ENCODE measurements around the gene STEAP1B. TPM values are rescaled to one million over a fixed set of nuclear protein-coding genes. Genes with fewer than 3 reads are reported as not detected.

The STEAP1B gene
- total and polyA plus RNA-seq, 2 of the 4 experiments (the other 2 are of a cell fraction): 7.9 to 13.8 TPM

GRCh38 chr7:22427104-22427503 is 72.9 kb downstream of the STEAP1B start:
- H3K9me1 ChIP-seq (ENCODE audit: insufficient read depth, low read length): no peaks in the 10 kb centered on the region

More at GRCh38 chr7:22427104-22427503, 72.9 kb downstream of the STEAP1B start:
- no peak overlapping the region for H4K8ac ChIP-seq (ENCODE audit: low read depth in 2 of 2, low read length in 2 of 2)
- H2BK120ac ChIP-seq (ENCODE audit: low read depth, low read length): no peak overlapping the region
- no peaks in the 10 kb centered on the region for H3K9me3 ChIP-seq (ENCODE audit: control insufficient read depth, insufficient read depth, low read length)
- POLR2A ChIA-PET (ENCODE audit: unreplicated experiment): no interaction called here
- no peak overlapping the region for H2BK20ac ChIP-seq (ENCODE audit: low read depth, low read length)
- no peak overlapping the region for H3K18ac ChIP-seq (ENCODE audit: low read depth, low read length)
- no peak overlapping the region for H3K9ac ChIP-seq (ENCODE audit: low read depth, low read length)
- no peak overlapping the region for H4K91ac ChIP-seq (ENCODE audit: insufficient read depth, low read depth, low read length)
- no peak overlapping the region for H2AFZ ChIP-seq (replicated peaks; ENCODE audit: low read length, poor library complexity)
- intact Hi-C loops (cut with micrococcal nuclease) (no loop called here), dilution Hi-C loops (cut with HindIII; ENCODE audit: low sequenced_read_pairs, unreplicated experiment) (no loop called here), in situ Hi-C loops (cut with MboI; ENCODE audit: low sequenced_read_pairs) (no loop called here)
- no peaks in the 10 kb centered on the region for H3K79me1 ChIP-seq (ENCODE audit: low read depth in 1 of 2, low read length in 2 of 2)
- H2AK9ac ChIP-seq (replicated peaks; ENCODE audit: low read depth, low read length, poor library complexity): no peak overlapping the region
- 76% methylated on average over 3 of the region's 3 CpGs; no CpG with 5 or more reads in 1 of the 2 experiments for whole genome bisulfite sequencing, 2 experiments (ENCODE audit: extremely low coverage in 2 of 2, insufficient read length in 1 of 2)
- no peak overlapping the region for H2BK5ac ChIP-seq (ENCODE audit: low read depth, low read length, poor library complexity, severe bottlenecking)
- TF ChIP-seq SMC3 (IDR thresholded peaks at IDR 0.05; ENCODE audit: low read depth, low read length) (no peak), CEBPB (IDR thresholded peaks at IDR 0.05; ENCODE audit: low read depth, low read length) (no peak), USF2 (IDR thresholded peaks at IDR 0.05; ENCODE audit: low read depth, low read length) (no peak), BHLHE40 (IDR thresholded peaks at IDR 0.05; ENCODE audit: low read depth, low read length) (no peak), RFX5 (IDR thresholded peaks at IDR 0.05; ENCODE audit: low read depth, low read length) (no peak), CHD1 (IDR thresholded peaks at IDR 0.05; ENCODE audit: low read depth, low read length) (no peak), NFE2L2 (IDR thresholded peaks at IDR 0.05; ENCODE audit: low read depth, low read length) (no peak), MAFK (IDR thresholded peaks at IDR 0.05; ENCODE audit: low read depth, low read length) (no peak), RCOR1 (IDR thresholded peaks at IDR 0.05; ENCODE audit: insufficient replicate concordance, low read length) (no peak)
- no peaks in the 10 kb centered on the region for H3K36me3 ChIP-seq (ENCODE audit: control insufficient read depth, insufficient read depth, low read length)
- no peak overlapping the region for H3K14ac ChIP-seq (replicated peaks; ENCODE audit: low read depth, low read length)
- H3K4me1 ChIP-seq (ENCODE audit: control insufficient read depth, insufficient read depth, low read length): no peaks in the 10 kb centered on the region
- H4K5ac ChIP-seq (ENCODE audit: low read depth, low read length): no peak overlapping the region
- DNase-seq (no peak), ATAC-seq (ENCODE audit: low read depth) (no peak)
- no peak overlapping the region for H3K4me2 ChIP-seq (ENCODE audit: low read depth, low read length)
- no peak overlapping the region for H3K27ac ChIP-seq (ENCODE audit: insufficient read depth, low read length)
- no peak overlapping the region for H3K23ac ChIP-seq (ENCODE audit: low read depth, low read length)
- BruUV-seq (replicated peaks): no TSS peak
- CTCF ChIA-PET: no interaction called here
- H3K27me3 ChIP-seq (ENCODE audit: control insufficient read depth, insufficient read depth, low read length): no peaks in the 10 kb centered on the region
- no peak overlapping the region for H3K4ac ChIP-seq (ENCODE audit: low read depth, low read length)
- no peak overlapping the region for H2BK15ac ChIP-seq (ENCODE audit: low read depth, low read length)
- no peak overlapping the region for H2AK5ac ChIP-seq (ENCODE audit: low read depth, low read length)
- H4K20me1 ChIP-seq (ENCODE audit: insufficient read depth, low read length): no peaks in the 10 kb centered on the region
- H3K4me3 ChIP-seq (ENCODE audit: insufficient read depth, low read depth, low read length): no peak overlapping the region
- no peak overlapping the region for H3K56ac ChIP-seq (ENCODE audit: extremely low read depth, insufficient read depth, low read length)
